ENCODE results near the gene TMUB1. TPM values are rescaled to one million over a fixed set of nuclear protein-coding genes. Genes with fewer than 3 reads are reported as not detected.
A peak's percentile ranks its signal among the peaks of the same experiment; 100 is the strongest.

TMUB1 gene
- total RNA-seq, 1 experiment from 2014 or later, result 73.4 TPM

GRCh38 chr7:151070574-151070960 is 12.7 kb downstream of the TMUB1 start:
- no peak for DNase-seq (ENCODE audit: low read depth)

GRCh38 chr7:151069841-151070573 is 13.3 kb downstream of the TMUB1 start:
- no peak for DNase-seq (ENCODE audit: low read depth)

GRCh38 chr7:151068069-151068773 is 15.1 kb downstream of the TMUB1 start:
- no peak for DNase-seq (ENCODE audit: low read depth)

- no peak for DNase-seq (ENCODE audit: low read depth)
These were observed 16.9 kb downstream of the TMUB1 start for GRCh38 chr7:151066273-151066974.

GRCh38 chr7:151065516-151065915 is 17.8 kb downstream of the TMUB1 start:
- DNase-seq (ENCODE audit: low read depth), result no peak

- no peak for DNase-seq (ENCODE audit: low read depth)
These were observed 18.3 kb downstream of the TMUB1 start for GRCh38 chr7:151064993-151065392.

- no peak for DNase-seq (ENCODE audit: low read depth)
These were observed 18.8 kb downstream of the TMUB1 start for GRCh38 chr7:151064454-151064853.

- no peak for DNase-seq (ENCODE audit: low read depth)
These were observed 20.1 kb downstream of the TMUB1 start for GRCh38 chr7:151063212-151063561.

GRCh38 chr7:151062399-151063211 is 20.7 kb downstream of the TMUB1 start:
- DNase-seq (ENCODE audit: low read depth), result no peak

GRCh38 chr7:151062111-151062398 is 21.2 kb downstream of the TMUB1 start:
- no peak for DNase-seq (ENCODE audit: low read depth)

- DNase-seq (ENCODE audit: low read depth), result no peak
These were observed 21.8 kb downstream of the TMUB1 start for GRCh38 chr7:151061213-151062110.

- peak; percentile 54 for DNase-seq (ENCODE audit: low read depth)
These were observed 22.7 kb downstream of the TMUB1 start for GRCh38 chr7:151060416-151061212.

- DNase-seq (ENCODE audit: low read depth), result no peak
These were observed 23.2 kb downstream of the TMUB1 start for GRCh38 chr7:151060113-151060415.

- DNase-seq (ENCODE audit: low read depth), result peak; percentile 76
These were observed 23.8 kb downstream of the TMUB1 start, which contains the start of gene SLC4A2 for GRCh38 chr7:151059367-151060112. Gene SLC4A2 (plus strand): TSS chr7:151059589. CDS start chr7:151061988, 2,399 bp downstream.

GRCh38 chr7:151058781-151059366 is 24.4 kb downstream of the TMUB1 start:
- peak; percentile 47 for DNase-seq (ENCODE audit: low read depth)

GRCh38 chr7:151057989-151058780 is 25.1 kb downstream of the TMUB1 start:
- peak; percentile 100 for DNase-seq (ENCODE audit: low read depth)

- no peak for DNase-seq (ENCODE audit: low read depth)
These were observed 25.7 kb downstream of the TMUB1 start, which contains the start of gene CDK5 for GRCh38 chr7:151057506-151057988. Gene CDK5 (minus strand): TSS chr7:151057897. CDS start chr7:151057848, 49 bp downstream.

Measured in M059J (cell line).